Stimulated activated memory B cell treated with anti-CD40 and anti-IgM and Interleukin-4, amounts not matched to agents 10 μg/mL and 1 μg/mL and 100 μg/mL, for 72 hours (primary cell): ENCODE data around the gene RCE1.

Experiments used
- ATAC-seq: fragments of 150-1000 bp; cut with Tn5 transposase; 2 replicates; pipeline ENCODE4 v1.10.0; 2021
- H3K27ac Mint-ChIP-seq: one replicate; pipeline ENCODE4 v1.8.0; 2022; ENCODE audit warnings: mild to moderate bottlenecking, mixed read lengths
- H3K27me3 Mint-ChIP-seq: one replicate; pipeline ENCODE4 v1.8.0; 2022; ENCODE audit warnings: mixed read lengths
- H3K36me3 Mint-ChIP-seq: one replicate; pipeline ENCODE4 v1.8.0; 2022; ENCODE audit warnings: mixed read lengths
- H3K4me1 Mint-ChIP-seq: one replicate; pipeline ENCODE4 v1.8.0; 2022; ENCODE audit warnings: mixed read lengths
- H3K4me3 Mint-ChIP-seq: one replicate; pipeline ENCODE4 v1.8.0; 2022; ENCODE audit warnings: mild to moderate bottlenecking, moderate library complexity, mixed read lengths
- H3K9me3 Mint-ChIP-seq: one replicate; pipeline ENCODE4 v1.8.0; 2022; ENCODE audit warnings: mixed read lengths

RCE1 gene

DNA sequence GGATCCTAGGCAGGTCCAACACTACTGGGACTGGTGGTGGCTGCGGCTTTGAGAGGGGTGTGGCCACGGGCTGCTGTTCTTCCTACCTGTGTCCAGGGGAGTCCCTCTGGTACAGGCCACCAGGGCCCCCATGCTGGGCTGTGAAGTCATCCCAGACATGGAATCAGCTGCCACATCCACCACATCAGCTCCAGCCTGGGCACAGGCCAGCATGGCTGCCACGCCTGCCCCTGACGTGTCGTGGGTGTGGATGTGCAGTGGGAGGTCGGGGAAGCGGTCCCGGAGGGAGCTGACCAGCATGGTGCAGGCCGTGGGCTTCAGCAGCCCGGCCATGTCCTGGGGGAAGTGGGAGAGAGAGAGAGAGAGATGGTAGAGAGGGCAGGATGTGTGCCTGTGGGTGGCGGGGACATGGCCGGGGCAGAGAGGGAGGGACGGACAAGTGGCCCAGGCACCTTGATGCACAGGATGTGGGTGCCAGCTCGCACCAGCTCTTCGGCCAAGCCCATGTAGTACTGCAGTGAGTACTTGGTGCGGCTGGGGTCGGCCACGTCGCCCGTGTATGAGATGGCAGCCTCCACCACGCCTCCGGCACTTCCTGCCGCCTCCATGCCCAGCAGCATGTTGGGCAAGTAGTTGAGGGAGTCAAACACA lies 7.5 kb downstream of the RCE1 start:
- Mint-ChIP-seq H3K4me3 (peak overlapping the region; percentile 30), H3K27me3 (no peaks in the 10 kb centered on the region), H3K27ac (peak overlapping the region; percentile 41), H3K36me3 (no peaks in the 10 kb centered on the region), H3K9me3 (no peaks in the 10 kb centered on the region), H3K4me1 (peaks cover 22% of the 10 kb centered on the region)
- ATAC-seq: no peak

DNA sequence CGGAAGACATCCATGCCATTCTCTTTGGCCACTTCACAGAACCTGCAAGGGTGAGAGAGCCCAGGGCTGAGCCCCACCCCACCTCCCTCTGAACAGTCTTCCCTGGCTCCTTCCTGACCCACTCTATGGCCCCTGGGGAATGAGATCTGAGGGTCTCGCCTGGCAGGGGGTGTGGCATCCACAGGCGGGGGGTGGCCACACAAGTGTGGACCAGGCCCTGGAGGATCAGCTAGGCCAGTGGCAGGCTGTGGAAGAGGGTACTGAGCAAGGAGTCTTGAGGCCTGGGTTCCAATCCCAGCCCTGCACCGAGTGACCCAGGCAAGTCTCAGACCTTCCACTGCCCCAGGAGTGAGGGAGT lies 8.0 kb downstream of the RCE1 start:
- Mint-ChIP-seq H3K4me3 (no peak overlapping the region), H3K27ac (no peak overlapping the region), H3K4me1 (peaks cover 22% of the 10 kb centered on the region), H3K27me3 (no peaks in the 10 kb centered on the region), H3K9me3 (no peaks in the 10 kb centered on the region), H3K36me3 (no peaks in the 10 kb centered on the region)
- no peak for ATAC-seq

DNA sequence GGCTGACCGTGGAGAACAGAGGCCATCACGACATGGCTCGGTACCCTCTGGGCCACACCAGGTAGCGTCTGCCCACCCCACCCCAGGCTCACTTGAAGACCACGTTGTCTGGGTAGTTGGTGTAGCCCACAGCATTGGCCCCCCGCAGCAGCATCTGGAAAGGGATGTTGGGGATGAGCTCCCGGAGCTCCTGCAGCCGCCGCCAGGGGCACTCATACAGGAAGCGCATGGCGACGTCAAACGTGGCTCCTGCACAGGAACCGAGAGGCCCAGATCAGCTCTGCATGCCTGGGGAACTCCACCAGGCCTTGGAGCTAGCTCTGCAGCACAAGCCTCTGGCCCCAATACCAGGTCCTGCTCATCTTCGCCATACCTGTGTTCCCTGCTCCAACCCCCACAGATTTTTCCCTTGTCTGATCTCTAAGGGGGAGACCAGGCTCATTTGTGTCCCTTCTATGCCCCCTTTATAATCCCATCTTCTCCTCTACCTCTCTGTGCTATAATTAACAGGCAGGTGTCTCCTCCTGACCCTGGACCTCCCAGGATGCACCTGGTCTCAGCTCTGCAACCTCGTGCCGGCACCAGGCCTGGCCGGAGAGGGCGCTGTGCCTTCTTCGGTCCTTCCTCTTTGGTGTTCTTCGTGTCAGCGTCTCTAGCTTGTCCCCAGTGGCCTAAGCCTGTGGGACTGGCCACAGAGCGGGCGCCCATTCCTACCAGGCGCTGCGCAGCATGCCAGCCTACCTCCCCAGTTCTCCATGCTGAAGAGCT lies 8.6 kb downstream of the RCE1 start:
- ATAC-seq: no peak
- H3K27me3 Mint-ChIP-seq: no peaks in the 10 kb centered on the region
- H3K27ac Mint-ChIP-seq: peak overlapping the region; percentile 18
- no peaks in the 10 kb centered on the region for H3K36me3 Mint-ChIP-seq
- peaks cover 22% of the 10 kb centered on the region for H3K4me1 Mint-ChIP-seq
- H3K9me3 Mint-ChIP-seq: no peaks in the 10 kb centered on the region
- H3K4me3 Mint-ChIP-seq: no peak overlapping the region

DNA sequence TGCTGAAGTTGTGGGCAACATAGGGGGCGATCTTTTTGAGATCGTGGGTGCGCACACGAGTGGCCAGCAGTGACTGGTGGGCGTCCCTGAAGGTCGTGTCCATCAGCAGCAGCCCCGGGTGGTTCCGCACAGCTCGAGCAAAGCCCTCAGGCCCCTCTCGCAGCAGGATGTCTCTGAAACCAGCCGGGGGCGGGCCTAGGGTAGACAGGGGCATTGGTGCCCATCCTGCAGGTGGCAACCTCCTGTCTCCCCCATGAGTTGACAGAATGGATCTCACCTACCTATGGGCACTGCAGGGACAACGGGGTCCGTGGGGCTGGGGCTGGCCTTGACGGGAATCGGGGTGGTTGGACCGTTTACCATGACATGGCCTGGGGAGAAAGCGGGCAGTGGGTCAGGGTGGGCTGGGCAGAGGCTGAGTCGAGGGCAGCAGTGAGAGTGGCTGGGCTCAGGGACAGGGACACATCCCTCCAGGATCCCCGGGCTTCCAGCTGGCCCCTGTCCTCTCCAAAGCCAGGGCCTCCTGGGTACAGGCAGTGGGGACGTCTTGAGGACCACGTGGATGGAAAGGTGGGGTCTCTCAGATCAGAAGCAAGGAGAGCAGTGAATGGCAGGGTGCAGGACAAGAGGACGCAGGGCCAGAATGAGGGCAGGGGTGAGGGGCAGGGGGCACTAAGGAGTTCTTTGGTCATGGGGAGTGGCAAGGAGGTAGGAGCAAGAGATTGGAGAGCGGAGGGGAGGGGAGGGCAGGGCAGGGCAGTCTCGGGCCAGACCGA lies 9.4 kb downstream of the RCE1 start:
- H3K9me3 Mint-ChIP-seq: no peaks in the 10 kb centered on the region
- H3K27me3 Mint-ChIP-seq: no peaks in the 10 kb centered on the region
- H3K36me3 Mint-ChIP-seq: no peaks in the 10 kb centered on the region
- H3K4me1 Mint-ChIP-seq: peaks cover 22% of the 10 kb centered on the region
- H3K4me3 Mint-ChIP-seq: no peak overlapping the region
- H3K27ac Mint-ChIP-seq: peak overlapping the region; percentile 18
- ATAC-seq: no peak

DNA sequence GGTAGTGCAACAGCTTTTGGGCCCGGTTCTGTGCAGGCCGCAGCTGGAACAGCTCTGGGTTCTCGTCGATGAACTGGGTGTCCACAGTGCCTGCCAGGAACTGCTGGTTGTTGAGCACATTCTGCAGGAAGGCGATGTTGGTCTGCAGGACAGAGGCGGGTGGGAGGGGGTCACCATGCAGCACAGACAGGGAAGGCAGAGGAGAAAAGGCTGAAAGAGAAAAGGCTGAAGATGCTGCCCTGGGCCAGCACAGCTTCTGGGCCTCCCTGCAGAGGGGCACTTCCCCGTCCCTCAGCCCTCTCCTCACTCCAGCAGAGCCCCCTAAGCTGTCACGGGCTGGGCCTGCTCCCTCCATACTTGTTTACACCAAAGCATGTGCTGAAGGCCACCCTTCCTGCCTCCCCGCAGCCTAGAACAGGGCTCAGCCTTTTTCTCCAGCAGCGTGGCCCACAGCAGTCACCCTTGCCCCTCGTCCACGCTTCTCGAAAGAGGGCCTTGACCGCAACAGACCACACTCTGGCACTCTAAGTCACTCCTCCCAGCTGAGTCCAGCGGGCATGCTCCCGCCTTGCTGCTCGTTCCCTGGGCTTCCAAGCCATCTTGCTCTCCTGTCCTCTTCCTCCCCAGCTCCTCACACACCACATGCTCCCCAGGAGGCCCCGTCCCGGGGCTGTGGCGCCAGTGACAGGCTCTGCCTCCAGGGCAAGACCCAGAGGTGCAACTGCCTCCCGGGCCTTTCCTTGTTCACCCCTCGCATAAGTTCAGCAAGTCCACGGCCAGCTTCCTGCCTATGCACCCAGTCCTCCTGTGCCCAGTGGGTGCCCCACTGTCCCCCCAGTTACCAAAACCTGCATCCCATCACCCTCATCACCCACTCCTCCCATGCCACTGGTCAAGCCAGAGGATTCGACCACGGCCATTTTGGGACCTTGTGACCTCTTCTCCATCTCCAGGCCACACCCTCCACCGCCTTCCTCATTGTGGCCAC lies 10.3 kb downstream of the RCE1 start:
- Mint-ChIP-seq H3K4me1 (peaks cover 22% of the 10 kb centered on the region), H3K4me3 (no peak overlapping the region), H3K36me3 (no peaks in the 10 kb centered on the region), H3K27me3 (no peaks in the 10 kb centered on the region), H3K27ac (no peak overlapping the region), H3K9me3 (no peaks in the 10 kb centered on the region)
- ATAC-seq: no peak

DNA sequence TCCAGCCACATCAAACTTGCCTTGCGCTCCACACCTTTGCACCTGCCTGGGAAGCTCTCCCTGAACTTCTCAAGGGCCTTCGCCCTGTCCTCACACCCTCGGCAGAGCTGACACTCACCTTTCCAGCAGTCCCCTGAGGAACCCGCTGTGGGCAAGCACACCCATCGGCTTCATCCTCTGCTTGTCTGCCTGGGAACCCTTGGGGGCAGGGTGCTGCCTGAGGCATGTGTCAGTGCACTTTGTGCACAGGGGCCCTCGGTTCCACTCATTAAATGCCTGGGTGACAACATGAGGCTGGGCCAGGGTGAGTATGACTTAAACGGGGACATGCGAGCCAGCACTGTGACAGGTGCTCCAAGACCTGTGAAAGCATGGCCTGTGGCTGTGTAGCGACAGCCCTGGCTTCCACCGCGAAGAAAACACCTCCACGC lies 11.0 kb downstream of the RCE1 start:
- Mint-ChIP-seq H3K27me3 (no peaks in the 10 kb centered on the region), H3K27ac (no peak overlapping the region), H3K9me3 (no peaks in the 10 kb centered on the region), H3K36me3 (no peaks in the 10 kb centered on the region), H3K4me1 (peaks cover 22% of the 10 kb centered on the region), H3K4me3 (no peak overlapping the region)
- no peak for ATAC-seq

DNA sequence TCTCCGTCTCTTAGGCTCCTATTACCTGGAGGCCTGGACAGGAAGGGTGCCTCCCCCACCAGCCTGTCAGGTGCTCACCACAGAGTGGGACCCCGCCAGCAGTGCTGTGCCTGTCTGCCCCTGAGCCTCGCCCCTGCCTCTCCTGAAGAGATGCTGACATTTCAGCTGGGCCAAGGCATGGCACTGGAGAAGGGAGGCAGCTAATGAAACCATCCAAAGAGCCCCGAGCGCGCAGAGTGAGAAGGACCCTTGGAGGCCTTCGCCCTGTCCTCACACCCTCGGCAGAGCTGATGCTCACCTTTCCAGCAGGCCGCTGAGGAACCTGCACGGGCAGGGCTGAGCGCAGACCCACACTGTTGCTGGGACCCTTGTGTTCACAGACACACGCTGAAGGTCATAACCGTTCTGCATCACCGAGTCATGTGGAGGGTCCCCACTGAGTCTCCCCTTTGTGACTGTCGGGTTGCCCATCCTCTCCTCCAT lies 11.5 kb downstream of the RCE1 start:
- no peaks in the 10 kb centered on the region for H3K36me3 Mint-ChIP-seq
- ATAC-seq: no peak
- H3K4me3 Mint-ChIP-seq: peak overlapping the region; percentile 4
- no peaks in the 10 kb centered on the region for H3K27me3 Mint-ChIP-seq
- H3K4me1 Mint-ChIP-seq: peaks cover 22% of the 10 kb centered on the region
- no peaks in the 10 kb centered on the region for H3K9me3 Mint-ChIP-seq
- no peak overlapping the region for H3K27ac Mint-ChIP-seq

DNA sequence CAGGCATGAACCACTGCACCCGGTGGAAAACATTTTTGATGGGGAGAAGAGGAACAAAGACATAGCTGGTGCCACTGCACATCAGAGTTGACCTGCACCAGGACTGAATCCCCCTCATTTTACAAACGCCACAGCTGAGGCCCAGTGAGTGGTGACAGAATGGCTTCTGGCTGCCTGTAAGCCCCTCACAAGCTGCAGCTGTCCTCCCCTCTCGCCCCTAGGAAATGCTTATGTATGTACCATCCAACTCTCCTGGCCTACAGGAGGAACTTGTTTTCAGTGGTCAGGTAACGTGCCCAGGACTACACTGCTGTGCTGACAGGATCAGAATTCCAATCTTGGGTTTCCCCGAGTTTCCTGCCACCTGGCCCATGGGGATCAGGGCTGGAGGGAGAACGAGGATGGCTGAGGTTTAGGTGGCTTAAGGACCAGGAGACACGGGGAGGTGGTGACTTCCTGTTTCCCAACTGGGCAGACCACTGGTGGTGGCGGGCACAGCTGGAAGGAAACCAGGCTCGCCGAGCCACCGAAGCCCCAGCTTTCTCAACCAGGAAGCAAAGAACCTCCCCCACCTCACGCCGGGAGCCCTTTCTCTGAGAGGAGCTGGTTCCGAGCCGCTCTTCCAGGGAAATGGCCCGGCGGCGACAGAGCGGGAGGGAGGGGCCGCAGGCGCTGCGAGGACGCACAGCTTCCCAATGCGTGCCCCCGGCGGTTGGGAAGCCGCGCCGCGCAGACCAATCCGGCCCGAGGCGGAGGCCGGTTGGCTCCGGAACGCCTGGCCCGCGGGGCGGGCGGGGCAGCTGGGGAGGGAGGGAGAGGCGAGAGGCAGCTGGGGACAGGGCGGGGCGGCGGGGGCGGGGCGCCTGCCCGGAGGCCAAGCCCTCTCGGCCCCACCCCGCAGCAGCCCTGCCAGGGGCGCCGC lies 12.6 kb downstream of the RCE1 start:
- peak; percentile 87 for ATAC-seq
- peak overlapping the region; percentile 87 for H3K27ac Mint-ChIP-seq
- no peaks in the 10 kb centered on the region for H3K9me3 Mint-ChIP-seq
- H3K4me3 Mint-ChIP-seq: peak overlapping the region; percentile 90
- H3K4me1 Mint-ChIP-seq: peaks cover 18% of the 10 kb centered on the region
- no peaks in the 10 kb centered on the region for H3K36me3 Mint-ChIP-seq
- H3K27me3 Mint-ChIP-seq: no peaks in the 10 kb centered on the region

DNA sequence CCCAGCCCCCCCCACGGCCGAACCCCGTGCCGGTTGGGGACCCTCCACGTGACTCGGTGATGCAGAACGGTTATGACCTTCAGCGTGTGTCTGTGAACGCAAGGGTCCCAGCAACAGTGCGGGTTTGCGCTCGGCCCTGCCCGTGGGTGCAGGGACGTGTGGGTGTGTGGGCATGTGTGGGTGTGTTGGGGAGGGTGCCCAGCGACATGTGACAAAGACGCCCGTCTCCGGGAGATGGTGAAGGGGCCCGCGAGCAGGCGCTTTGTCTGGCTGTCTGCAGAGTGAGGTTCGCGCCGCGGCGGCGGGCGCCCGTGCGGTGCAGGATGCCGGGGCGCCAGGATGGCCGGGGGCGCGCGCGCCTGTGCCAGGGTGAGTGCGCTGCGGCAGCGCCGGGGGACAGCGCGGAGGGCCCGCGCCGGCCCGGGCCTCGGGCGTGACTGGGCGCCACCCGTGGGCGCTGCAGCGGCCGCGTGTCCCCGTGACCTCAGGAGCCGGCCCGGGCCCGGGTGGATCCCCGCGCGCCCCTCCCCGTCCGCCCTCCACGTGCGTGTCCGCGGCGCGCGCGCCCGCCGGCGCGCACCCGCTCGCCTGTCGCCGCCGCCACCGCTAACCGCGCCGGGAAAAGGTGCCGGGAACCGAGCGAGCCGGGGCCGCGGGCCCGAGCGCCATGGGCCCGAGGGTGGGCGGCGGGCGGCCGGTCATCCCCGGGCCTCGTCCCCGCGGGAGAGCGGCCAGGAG lies 13.4 kb downstream of the RCE1 start, which contains the start of gene LRFN4:
Gene LRFN4, plus strand, starts transcription at position 569 of the 738 bp plus-strand sequence. CDS start 681 bp downstream, outside the sequence.
- Mint-ChIP-seq H3K27me3 (no peaks in the 10 kb centered on the region), H3K4me1 (peaks cover 13% of the 10 kb centered on the region), H3K36me3 (no peaks in the 10 kb centered on the region), H3K9me3 (no peaks in the 10 kb centered on the region), H3K27ac (peak within 1 kb of the TSS; percentile 87), H3K4me3 (peak within 1 kb of the TSS; percentile 90)
- peak; percentile 64 for ATAC-seq

DNA sequence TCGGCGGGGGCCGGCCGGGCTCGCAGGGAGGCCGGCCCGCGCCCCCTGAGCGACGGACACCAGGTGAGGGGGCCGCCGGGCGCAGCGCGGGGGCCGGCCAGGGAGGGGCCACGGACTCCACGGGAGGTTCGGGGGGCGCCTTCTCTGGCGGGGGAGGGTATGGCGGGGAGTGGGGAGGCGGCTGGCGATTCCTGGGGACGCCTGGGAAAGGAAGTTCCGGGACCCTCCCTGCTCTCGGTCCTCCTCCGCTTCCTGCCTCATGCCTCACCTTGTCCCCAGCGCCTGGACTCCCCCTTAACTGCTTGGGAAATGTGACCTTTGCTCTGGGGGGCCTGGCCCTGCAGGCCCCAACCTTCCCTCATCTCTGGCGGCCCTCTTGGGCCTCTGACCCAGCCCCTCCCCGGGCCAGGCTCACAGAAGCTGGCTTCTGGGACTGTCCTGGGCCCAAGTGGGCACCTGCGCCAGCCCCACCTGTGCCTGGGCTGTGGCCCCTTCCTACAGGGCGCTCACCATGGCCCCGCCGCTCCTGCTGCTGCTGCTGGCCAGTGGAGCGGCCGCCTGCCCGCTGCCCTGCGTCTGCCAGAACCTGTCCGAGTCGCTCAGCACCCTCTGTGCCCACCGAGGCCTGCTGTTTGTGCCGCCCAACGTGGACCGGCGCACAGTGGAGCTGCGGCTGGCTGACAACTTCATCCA lies 14.1 kb downstream of the RCE1 start:
- Mint-ChIP-seq H3K27ac (no peak overlapping the region), H3K9me3 (no peaks in the 10 kb centered on the region), H3K4me1 (peaks cover 6% of the 10 kb centered on the region), H3K27me3 (no peaks in the 10 kb centered on the region), H3K36me3 (no peaks in the 10 kb centered on the region), H3K4me3 (peak overlapping the region; percentile 80)
- no peak for ATAC-seq

DNA sequence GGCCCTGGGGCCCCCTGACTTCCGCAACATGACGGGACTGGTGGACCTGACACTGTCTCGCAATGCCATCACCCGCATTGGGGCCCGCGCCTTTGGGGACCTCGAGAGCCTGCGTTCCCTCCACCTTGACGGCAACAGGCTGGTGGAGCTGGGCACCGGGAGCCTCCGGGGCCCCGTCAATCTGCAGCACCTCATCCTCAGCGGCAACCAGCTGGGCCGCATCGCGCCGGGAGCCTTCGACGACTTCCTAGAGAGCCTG lies 14.6 kb downstream of the RCE1 start:
- no peaks in the 10 kb centered on the region for H3K9me3 Mint-ChIP-seq
- peak overlapping the region; percentile 80 for H3K4me3 Mint-ChIP-seq
- H3K27ac Mint-ChIP-seq: no peak overlapping the region
- H3K27me3 Mint-ChIP-seq: no peaks in the 10 kb centered on the region
- H3K36me3 Mint-ChIP-seq: no peaks in the 10 kb centered on the region
- H3K4me1 Mint-ChIP-seq: peaks cover 6% of the 10 kb centered on the region
- no peak for ATAC-seq

DNA sequence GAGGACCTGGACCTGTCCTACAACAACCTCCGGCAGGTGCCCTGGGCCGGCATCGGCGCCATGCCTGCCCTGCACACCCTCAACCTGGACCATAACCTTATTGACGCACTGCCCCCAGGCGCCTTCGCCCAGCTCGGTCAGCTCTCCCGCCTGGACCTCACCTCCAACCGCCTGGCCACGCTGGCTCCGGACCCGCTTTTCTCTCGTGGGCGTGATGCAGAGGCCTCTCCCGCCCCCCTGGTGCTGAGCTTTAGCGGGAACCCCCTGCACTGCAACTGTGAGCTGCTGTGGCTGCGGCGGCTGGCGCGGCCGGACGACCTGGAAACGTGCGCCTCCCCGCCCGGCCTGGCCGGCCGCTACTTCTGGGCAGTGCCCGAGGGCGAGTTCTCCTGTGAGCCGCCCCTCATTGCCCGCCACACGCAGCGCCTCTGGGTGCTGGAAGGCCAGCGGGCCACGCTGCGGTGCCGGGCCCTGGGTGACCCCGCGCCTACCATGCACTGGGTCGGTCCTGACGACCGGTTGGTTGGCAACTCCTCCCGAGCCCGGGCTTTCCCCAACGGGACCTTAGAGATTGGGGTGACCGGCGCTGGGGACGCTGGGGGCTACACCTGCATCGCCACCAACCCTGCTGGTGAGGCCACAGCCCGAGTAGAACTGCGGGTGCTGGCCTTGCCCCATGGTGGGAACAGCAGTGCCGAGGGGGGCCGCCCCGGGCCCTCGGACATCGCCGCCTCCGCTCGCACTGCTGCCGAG lies 15.1 kb downstream of the RCE1 start:
- Mint-ChIP-seq H3K27me3 (no peaks in the 10 kb centered on the region), H3K9me3 (no peaks in the 10 kb centered on the region), H3K27ac (no peak overlapping the region), H3K4me3 (peak overlapping the region; percentile 80), H3K36me3 (no peaks in the 10 kb centered on the region), H3K4me1 (peaks cover 8% of the 10 kb centered on the region)
- ATAC-seq: no peak
